ENCODE data around the gene GH2.
A peak's percentile ranks its signal among the peaks of the same experiment; 100 is the strongest.

GH2 gene

DNA sequence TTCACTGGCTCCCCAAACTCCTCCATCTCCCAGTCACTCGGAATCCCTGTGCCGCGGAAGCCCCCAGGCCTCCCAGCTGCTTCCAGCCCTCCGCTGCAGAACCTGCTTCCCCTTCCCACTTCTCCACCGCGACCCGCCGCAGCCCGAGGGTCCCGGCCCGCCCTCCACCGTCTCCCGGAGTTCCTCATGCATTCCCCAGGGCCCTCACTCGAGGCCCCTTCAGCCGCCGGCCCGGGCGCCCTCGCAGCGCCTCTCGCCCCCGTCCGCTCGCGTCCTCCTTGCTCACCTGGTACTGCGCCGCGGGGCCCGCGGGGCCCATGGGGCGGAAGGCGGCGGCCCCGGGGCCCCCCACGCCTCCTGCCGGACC, 39.6 kb downstream of the GH2 start:
- Histone ChIP-seq H3K27ac (ENCODE audit: low read depth, low read length) (peak overlapping the region; percentile 80), H3K4me3 (ENCODE audit: low read depth in 1 of 2, low read length in 2 of 2) (peak overlapping the region; percentile 79 to 90), H3K9me3 (ENCODE audit: control insufficient read depth in 1 of 2, low read length in 2 of 2) (no peaks in the 10 kb centered on the region), H3K27me3 (ENCODE audit: control insufficient read depth in 1 of 2, insufficient read depth in 2 of 2, low read length in 2 of 2) (no peaks in the 10 kb centered on the region), H3K9ac (ENCODE audit: low read depth in 1 of 2, low read length in 2 of 2) (peak overlapping the region; percentile 84 to 91), H3K4me1 (ENCODE audit: control insufficient read depth in 1 of 2, insufficient read depth in 2 of 2, low read length in 2 of 2) (peaks cover 32 to 36% of the 10 kb centered on the region in 2 donors), H3K36me3 (ENCODE audit: control insufficient read depth in 1 of 2, insufficient read depth in 2 of 2, low read length in 2 of 2) (peaks cover 8 to 12% of the 10 kb centered on the region in 2 donors)

- Histone ChIP-seq H3K4me1 (ENCODE audit: control insufficient read depth in 1 of 2, insufficient read depth in 2 of 2, low read length in 2 of 2) (peaks cover 32 to 36% of the 10 kb centered on the region in 2 donors), H3K9me3 (ENCODE audit: control insufficient read depth in 1 of 2, low read length in 2 of 2) (no peaks in the 10 kb centered on the region), H3K36me3 (ENCODE audit: control insufficient read depth in 1 of 2, insufficient read depth in 2 of 2, low read length in 2 of 2) (peaks cover 13 to 18% of the 10 kb centered on the region in 2 donors), H3K27me3 (ENCODE audit: control insufficient read depth in 1 of 2, insufficient read depth in 2 of 2, low read length in 2 of 2) (no peaks in the 10 kb centered on the region), H3K9ac (ENCODE audit: low read depth in 1 of 2, low read length in 2 of 2) (peak overlapping the region; percentile 84 to 91), H3K4me3 (ENCODE audit: low read depth in 1 of 2, low read length in 2 of 2) (peak overlapping the region; percentile 79 to 90), H3K27ac (ENCODE audit: low read depth, low read length) (no peak overlapping the region)
These were observed 40.2 kb downstream of the GH2 start for GRCh38 chr17:63841350-63842172.

DNA sequence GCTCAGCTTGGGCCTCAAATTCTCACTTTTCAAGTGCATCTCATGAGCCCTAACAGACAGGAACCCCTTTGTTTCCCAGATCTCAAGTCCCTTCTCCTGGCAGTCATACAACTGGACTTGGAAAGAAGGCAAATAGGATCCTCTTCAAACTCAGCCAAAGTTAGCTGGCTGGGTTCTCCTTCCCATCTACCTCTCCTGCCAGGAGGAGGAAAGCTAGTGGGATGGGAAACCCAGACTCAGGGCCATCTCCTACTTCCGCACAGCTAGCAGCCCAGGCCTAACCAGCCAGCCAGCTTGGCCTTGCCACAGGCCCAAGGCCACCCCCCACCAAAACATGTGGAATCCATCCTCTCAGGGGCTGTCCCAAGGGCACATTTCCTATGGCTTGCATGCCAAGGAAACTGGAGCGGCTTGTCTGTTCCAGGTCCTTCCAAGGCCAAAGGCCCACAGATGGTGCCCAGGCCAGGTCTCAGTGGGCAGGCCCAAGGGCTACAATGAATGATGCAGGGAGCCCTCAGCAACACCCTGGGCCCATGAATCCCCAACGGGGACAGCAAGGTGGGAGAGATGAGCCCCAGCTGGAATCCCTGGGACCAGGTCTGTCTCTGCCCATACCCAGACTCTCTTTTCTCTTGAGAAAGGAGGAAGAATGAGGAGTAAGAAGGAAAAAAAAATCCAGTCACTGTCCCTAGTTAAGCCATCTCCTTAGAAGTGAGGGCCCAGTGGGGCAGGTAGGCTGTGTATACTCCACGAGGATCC, 41.0 kb downstream of the GH2 start:
- Histone ChIP-seq H3K27ac (ENCODE audit: low read depth, low read length) (no peak overlapping the region), H3K9ac (ENCODE audit: low read depth in 1 of 2, low read length in 2 of 2) (peak overlapping the region; percentile 84 to 91), H3K9me3 (ENCODE audit: control insufficient read depth in 1 of 2, low read length in 2 of 2) (no peaks in the 10 kb centered on the region), H3K27me3 (ENCODE audit: control insufficient read depth in 1 of 2, insufficient read depth in 2 of 2, low read length in 2 of 2) (no peaks in the 10 kb centered on the region), H3K4me1 (ENCODE audit: control insufficient read depth in 1 of 2, insufficient read depth in 2 of 2, low read length in 2 of 2) (peaks cover 32 to 36% of the 10 kb centered on the region in 2 donors), H3K4me3 (ENCODE audit: low read depth in 1 of 2, low read length in 2 of 2) (peak overlapping the region; percentile 79 to 90), H3K36me3 (ENCODE audit: control insufficient read depth in 1 of 2, insufficient read depth in 2 of 2, low read length in 2 of 2) (peaks cover 15 to 26% of the 10 kb centered on the region in 2 donors)

GRCh38 chr17:63838631-63839171, 43.0 kb downstream of the GH2 start:
- Histone ChIP-seq H3K9ac (ENCODE audit: low read depth in 1 of 2, low read length in 2 of 2) (peak overlapping the region; percentile 11 to 22), H3K9me3 (ENCODE audit: control insufficient read depth in 1 of 2, low read length in 2 of 2) (no peaks in the 10 kb centered on the region), H3K27me3 (ENCODE audit: control insufficient read depth in 1 of 2, insufficient read depth in 2 of 2, low read length in 2 of 2) (no peaks in the 10 kb centered on the region), H3K27ac (ENCODE audit: low read depth, low read length) (no peak overlapping the region), H3K4me3 (ENCODE audit: low read depth in 1 of 2, low read length in 2 of 2) (peak overlapping the region; percentile 28 to 41), H3K4me1 (ENCODE audit: control insufficient read depth in 1 of 2, insufficient read depth in 2 of 2, low read length in 2 of 2) (peaks cover 30 to 32% of the 10 kb centered on the region in 2 donors), H3K36me3 (ENCODE audit: control insufficient read depth in 1 of 2, insufficient read depth in 2 of 2, low read length in 2 of 2) (peaks cover 25 to 44% of the 10 kb centered on the region in 2 donors)

DNA sequence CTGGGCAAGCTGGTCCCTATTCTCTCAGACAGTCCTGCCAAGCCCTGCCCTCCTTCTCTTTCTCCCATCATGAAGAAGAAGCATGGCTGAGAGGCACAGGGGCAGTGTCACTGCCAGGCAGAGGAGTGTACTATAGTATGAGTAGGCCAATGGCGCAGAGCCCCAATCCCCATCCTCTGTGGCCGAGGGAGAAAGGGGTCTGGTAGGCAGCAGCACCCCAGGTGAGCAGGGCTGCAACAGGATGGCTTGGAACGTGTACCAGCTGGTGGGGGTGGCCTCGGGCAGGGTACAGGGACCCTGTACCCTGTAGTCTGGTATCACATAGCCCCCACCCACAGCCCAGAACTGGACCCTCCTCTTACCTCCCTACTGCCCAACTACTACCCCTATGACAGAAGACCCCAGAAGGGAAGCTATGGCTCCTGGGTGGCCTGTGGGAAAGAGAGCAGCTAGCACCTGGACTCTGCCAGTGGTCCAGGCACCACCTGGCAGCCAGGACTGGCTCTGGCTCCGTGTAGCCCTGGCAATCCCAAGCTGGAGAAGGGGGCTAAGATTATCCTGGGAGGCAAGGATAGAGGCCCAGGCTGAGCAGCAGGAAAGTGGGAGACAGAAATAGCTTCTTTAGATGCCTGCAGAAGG, 43.7 kb downstream of the GH2 start:
- Histone ChIP-seq H3K36me3 (ENCODE audit: control insufficient read depth in 1 of 2, insufficient read depth in 2 of 2, low read length in 2 of 2) (peaks cover 31 to 50% of the 10 kb centered on the region in 2 donors), H3K27me3 (ENCODE audit: control insufficient read depth in 1 of 2, insufficient read depth in 2 of 2, low read length in 2 of 2) (no peaks in the 10 kb centered on the region), H3K4me3 (ENCODE audit: low read depth in 1 of 2, low read length in 2 of 2) (no peak overlapping the region), H3K27ac (ENCODE audit: low read depth, low read length) (no peak overlapping the region), H3K9me3 (ENCODE audit: control insufficient read depth in 1 of 2, low read length in 2 of 2) (no peaks in the 10 kb centered on the region), H3K4me1 (ENCODE audit: control insufficient read depth in 1 of 2, insufficient read depth in 2 of 2, low read length in 2 of 2) (peaks cover 28 to 32% of the 10 kb centered on the region in 2 donors), H3K9ac (ENCODE audit: low read depth in 1 of 2, low read length in 2 of 2) (no peak overlapping the region)

GRCh38 chr17:63837480-63837879, 44.3 kb downstream of the GH2 start:
- H3K9ac ChIP-seq (ENCODE audit: low read depth in 1 of 2, low read length in 2 of 2) = no peak overlapping the region
- no peak overlapping the region for H3K4me3 ChIP-seq (ENCODE audit: low read depth in 1 of 2, low read length in 2 of 2)
- H3K9me3 ChIP-seq (ENCODE audit: control insufficient read depth in 1 of 2, low read length in 2 of 2) = no peaks in the 10 kb centered on the region
- H3K4me1 ChIP-seq (ENCODE audit: control insufficient read depth in 1 of 2, insufficient read depth in 2 of 2, low read length in 2 of 2) = peaks cover 28 to 32% of the 10 kb centered on the region in 2 donors
- H3K27ac ChIP-seq (ENCODE audit: low read depth, low read length) = no peak overlapping the region
- no peaks in the 10 kb centered on the region for H3K27me3 ChIP-seq (ENCODE audit: control insufficient read depth in 1 of 2, insufficient read depth in 2 of 2, low read length in 2 of 2)
- H3K36me3 ChIP-seq (ENCODE audit: control insufficient read depth in 1 of 2, insufficient read depth in 2 of 2, low read length in 2 of 2) = peaks cover 37 to 56% of the 10 kb centered on the region in 2 donors

- no peaks in the 10 kb centered on the region for H3K27me3 ChIP-seq (ENCODE audit: control insufficient read depth in 1 of 2, insufficient read depth in 2 of 2, low read length in 2 of 2)
- no peaks in the 10 kb centered on the region for H3K9me3 ChIP-seq (ENCODE audit: control insufficient read depth in 1 of 2, low read length in 2 of 2)
- peaks cover 43 to 63% of the 10 kb centered on the region in 2 donors for H3K36me3 ChIP-seq (ENCODE audit: control insufficient read depth in 1 of 2, insufficient read depth in 2 of 2, low read length in 2 of 2)
- peaks cover 28 to 32% of the 10 kb centered on the region in 2 donors for H3K4me1 ChIP-seq (ENCODE audit: control insufficient read depth in 1 of 2, insufficient read depth in 2 of 2, low read length in 2 of 2)
- H3K9ac ChIP-seq (ENCODE audit: low read depth in 1 of 2, low read length in 2 of 2) = no peak overlapping the region
- H3K27ac ChIP-seq (ENCODE audit: low read depth, low read length) = no peak overlapping the region
- no peak overlapping the region for H3K4me3 ChIP-seq (ENCODE audit: low read depth in 1 of 2, low read length in 2 of 2)
These were observed 44.9 kb downstream of the GH2 start for GRCh38 chr17:63836811-63837210.

DNA sequence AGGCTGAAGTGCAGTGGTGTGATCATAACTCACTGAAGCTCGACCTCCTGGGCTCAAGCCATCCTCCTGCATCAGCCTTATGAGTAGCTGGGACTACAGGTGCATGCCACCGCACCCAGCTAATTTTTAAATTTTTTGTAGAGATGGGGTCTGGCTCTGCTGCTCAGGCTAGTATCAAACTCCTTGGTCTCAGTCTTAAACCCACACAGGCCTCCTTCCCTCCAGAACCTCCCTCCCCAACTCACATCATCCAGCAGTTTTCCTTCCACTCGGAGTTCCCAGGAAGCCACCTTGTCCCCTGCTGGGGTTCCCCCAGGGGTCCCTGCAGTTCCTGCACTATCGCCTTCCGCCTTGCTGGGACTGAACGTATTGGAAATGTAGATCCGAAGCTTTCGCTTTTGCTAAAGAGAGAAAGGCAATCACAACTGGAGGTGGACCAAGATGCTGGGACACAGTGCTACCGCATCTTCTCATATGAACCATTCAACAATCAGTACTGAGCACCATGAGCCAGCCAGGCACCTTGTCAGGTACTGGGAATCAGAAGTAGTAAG, 46.5 kb downstream of the GH2 start:
- Histone ChIP-seq H3K27ac (ENCODE audit: low read depth, low read length) (no peak overlapping the region), H3K9ac (ENCODE audit: low read depth in 1 of 2, low read length in 2 of 2) (no peak overlapping the region), H3K36me3 (ENCODE audit: control insufficient read depth in 1 of 2, insufficient read depth in 2 of 2, low read length in 2 of 2) (peaks cover 58 to 78% of the 10 kb centered on the region in 2 donors), H3K4me3 (ENCODE audit: low read depth in 1 of 2, low read length in 2 of 2) (no peak overlapping the region), H3K27me3 (ENCODE audit: control insufficient read depth in 1 of 2, insufficient read depth in 2 of 2, low read length in 2 of 2) (no peaks in the 10 kb centered on the region), H3K4me1 (ENCODE audit: control insufficient read depth in 1 of 2, insufficient read depth in 2 of 2, low read length in 2 of 2) (peaks cover 16 to 20% of the 10 kb centered on the region in 2 donors), H3K9me3 (ENCODE audit: control insufficient read depth in 1 of 2, low read length in 2 of 2) (no peaks in the 10 kb centered on the region)

- H3K36me3 ChIP-seq (ENCODE audit: control insufficient read depth in 1 of 2, insufficient read depth in 2 of 2, low read length in 2 of 2) = peaks cover 64 to 85% of the 10 kb centered on the region in 2 donors
- H3K27me3 ChIP-seq (ENCODE audit: control insufficient read depth in 1 of 2, insufficient read depth in 2 of 2, low read length in 2 of 2) = no peaks in the 10 kb centered on the region
- peaks cover 14% of the 10 kb centered on the region in 2 donors for H3K4me1 ChIP-seq (ENCODE audit: control insufficient read depth in 1 of 2, insufficient read depth in 2 of 2, low read length in 2 of 2)
- H3K9me3 ChIP-seq (ENCODE audit: control insufficient read depth in 1 of 2, low read length in 2 of 2) = no peaks in the 10 kb centered on the region
- H3K27ac ChIP-seq (ENCODE audit: low read depth, low read length) = no peak overlapping the region
- H3K4me3 ChIP-seq (ENCODE audit: low read depth in 1 of 2, low read length in 2 of 2) = no peak overlapping the region
- H3K9ac ChIP-seq (ENCODE audit: low read depth in 1 of 2, low read length in 2 of 2) = no peak overlapping the region
These were observed 47.1 kb downstream of the GH2 start for GRCh38 chr17:63834431-63835166.
